K562 (cell line): ENCODE measurements around the gene CREM. TPM values are rescaled to one million over a fixed set of nuclear protein-coding genes. Genes with fewer than 3 reads are reported as not detected.
A peak's percentile ranks its signal among the peaks of the same experiment; 100 is the strongest.

Source experiments
- ATAC-seq: fragments of 200-7000 bp; cut with Tn5 transposase; 3 replicates; pipeline ENCODE4 v1.9.1; 2020; ENCODE audit warnings: moderate library complexity
- BruUV-seq: library from RNA; stranded (reverse); fragments of 400-500 nt; replicated peaks from 2 replicates; lab custom pipeline; 2021; lab: Mats Ljungman, UMichigan
- CTCF ChIA-PET: fragments of 300-600 bp; formaldehyde crosslinking; extraction: SDS; loops from one replicate; lab custom pipeline; 2021; ENCODE audit warnings: low intra/inter-chr PET ratio; lab: Yijun Ruan, JAX
- POLR2A ChIA-PET: fragments of 300-600, 350-650 bp; sonication (Branson Sonifier 250); formaldehyde crosslinking; extraction: SDS; loops from one replicate; lab custom pipeline; 2021; ENCODE audit warnings: antibody characterized with exemption, inconsistent platforms; lab: Yijun Ruan, JAX
- DNase-seq, 4 experiments: peaks; one replicate each; pipeline versions ENCODE4 v3.0.0 to v3.0.0-alpha.2; 2011 to 2018; ENCODE audit warnings: low spot score in 3 of 4, mixed read lengths in 3 of 4; ENCODE audit errors: extremely low read depth in 1 of 4
- FAIRE-seq: peaks from 2 replicates; lab custom pipeline; 2011; peaks lifted over from hg19 to GRCh38; lab: Jason Lieb, UNC
- H2AFZ ChIP-seq: 2 replicates; pipeline ENCODE4 v1.6.0; 2011; ENCODE audit warnings: low read depth, low read length, control low read depth, inconsistent platforms
- H3K27ac ChIP-seq: fragments of 200-600 bp; 3 replicates; pipeline ENCODE4 v1.8.0; 2011; ENCODE audit warnings: low read depth, mild to moderate bottlenecking, control low read depth, inconsistent platforms, low read length, moderate library complexity, mixed read lengths; ENCODE audit errors: extremely low read depth
- H3K27me3 ChIP-seq, 2 experiments: fragments of 300-600 bp in 1 of 2; 2 replicates in 1 of 2; 3 replicates in 1 of 2; pipeline versions ENCODE4 v1.6.0 to v1.8.0; 2011; ENCODE audit warnings: inconsistent platforms in 2 of 2, low read length in 2 of 2, mild to moderate bottlenecking in 1 of 2, mixed read lengths in 1 of 2, moderate library complexity in 1 of 2; ENCODE audit not compliant: control insufficient read depth in 2 of 2, insufficient read depth in 2 of 2
- H3K36me3 ChIP-seq: fragments of 300-600 bp; 3 replicates; pipeline ENCODE4 v1.8.0; 2011; ENCODE audit warnings: mild to moderate bottlenecking, low read length, inconsistent platforms; ENCODE audit not compliant: control insufficient read depth, insufficient read depth
- H3K4me1 ChIP-seq, 2 experiments: fragments of 200-600 bp in 1 of 2; replicated peaks in 1 of 2; 2 replicates in 1 of 2; 3 replicates in 1 of 2; pipeline versions ENCODE4 v1.5.1 to v1.8.0; 2011; ENCODE audit warnings: inconsistent platforms in 2 of 2, low read length in 2 of 2, mild to moderate bottlenecking in 1 of 2, mixed read lengths in 1 of 2, moderate library complexity in 1 of 2; ENCODE audit not compliant: control insufficient read depth in 2 of 2, insufficient read depth in 2 of 2
- H3K4me2 ChIP-seq: 2 replicates; pipeline ENCODE4 v1.6.1; 2011; ENCODE audit warnings: low read length, control low read depth, inconsistent platforms, mixed read lengths; ENCODE audit not compliant: insufficient read depth
- H3K4me3 ChIP-seq: fragments of 200-600 bp; sonication (generic), shearing (Covaris generic); 2 replicates; pipeline ENCODE4 v1.5.1; 2016; ENCODE audit warnings: control low read depth, inconsistent platforms
- H3K79me2 ChIP-seq: fragments of 200-600 bp; 3 replicates; pipeline ENCODE4 v1.8.0; 2011; ENCODE audit warnings: low read length, inconsistent platforms; ENCODE audit not compliant: control insufficient read depth, insufficient read depth
- H3K9ac ChIP-seq, 2 experiments: 2 replicates each; pipeline versions ENCODE4 v1.6.0 to v1.6.1; 2011; ENCODE audit warnings: low read depth in 2 of 2, low read length in 2 of 2, control low read depth in 1 of 2, inconsistent platforms in 1 of 2, mild to moderate bottlenecking in 1 of 2, mixed read lengths in 1 of 2; ENCODE audit not compliant: insufficient read depth in 1 of 2
- H3K9me1 ChIP-seq: one replicate; pipeline ENCODE4 v1.6.0; 2011; ENCODE audit warnings: inconsistent platforms, mild to moderate bottlenecking, low read length, moderate library complexity; ENCODE audit not compliant: control insufficient read depth, insufficient read depth
- H3K9me3 ChIP-seq: replicated peaks from 2 replicates; pipeline ENCODE4 v1.5.1; 2011; ENCODE audit warnings: low read depth, low read length, inconsistent platforms; ENCODE audit not compliant: control insufficient read depth, insufficient read depth
- H4K20me1 ChIP-seq: replicated peaks from 2 replicates; pipeline ENCODE4 v1.6.1; 2011; ENCODE audit warnings: low read length, inconsistent platforms, mixed read lengths; ENCODE audit not compliant: control insufficient read depth, insufficient read depth
- C11orf30 ChIP-seq: fragments of 450-650 bp; IDR thresholded peaks from 2 replicates; pipeline ENCODE4 v1.6.1; 2016; ENCODE audit warnings: low read depth, mild to moderate bottlenecking
- HMBOX1 ChIP-seq: sonication (generic); IDR thresholded peaks from 2 replicates; pipeline ENCODE4 v1.6.1; 2016
- HNRNPUL1 ChIP-seq: fragments of 200-400 bp; formaldehyde crosslinking; IDR thresholded peaks from 2 replicates; pipeline ENCODE4 v1.6.1; 2017; ENCODE audit warnings: low read length
- ILF3 ChIP-seq: fragments of 450-650 bp; IDR thresholded peaks from 2 replicates; pipeline ENCODE4 v1.6.1; 2018; ENCODE audit warnings: antibody characterized with exemption, mild to moderate bottlenecking, moderate library complexity, borderline replicate concordance
- KDM4B ChIP-seq, 2 experiments: fragments of 450-650 bp in 1 of 2; sonication (generic) in 1 of 2; IDR thresholded peaks; 2 replicates each; pipeline ENCODE4 v1.6.1; 2016 to 2017; ENCODE audit warnings: borderline replicate concordance in 2 of 2, antibody characterized with exemption in 1 of 2, low read depth in 1 of 2, mild to moderate bottlenecking in 1 of 2
- ZNF12 ChIP-seq: sonication (generic); formaldehyde crosslinking; IDR thresholded peaks from 2 replicates; pipeline ENCODE4 v1.4.0; 2020; ENCODE audit warnings: mild to moderate bottlenecking, missing genetic modification reagents
- ZNF316 ChIP-seq: fragments of 450-650 bp; IDR thresholded peaks from 2 replicates; pipeline ENCODE4 v1.6.1; 2016
- WGBS: fragments of 100-300 bp; shearing (Covaris generic); methylation state at CpG from one replicate; pipeline ENCODE4 v1.1.6; 2016; ENCODE audit warnings: low coverage, mixed read lengths; ENCODE audit not compliant: insufficient coverage; ENCODE audit errors: missing lambda C conversion rate; 5-methylcytosine and 5-hydroxymethylcytosine counted together
- in situ Hi-C: fragments of 300-500 bp; cut with MboI; formaldehyde crosslinking; loops from 4 replicates; pipeline ENCODE4 v1.15.0; 2018; ENCODE audit warnings: inconsistent platforms, mixed read lengths
- intact Hi-C: fragments of 100-400 bp; cut with micrococcal nuclease; formaldehyde crosslinking; loops from 2 replicates; pipeline ENCODE4 v1.14.2; 2022
- polyA plus RNA-seq, 8 experiments: library from polyadenylated mRNA; depleted of rRNA in 4 of 8; stranded (reverse) in 5 of 8; unstranded in 3 of 8; fragments of >200 nt; fragmentation: Nextera tagmentation in 2 of 8; fragmentation: Illumina TruSeq in 1 of 8; extraction: Ambion mirVana in 2 of 8; extraction: Trizol in 1 of 8; gene quantifications; 2 replicates each; pipeline versions ENCODE4 v1.2.1 to v1.2.3, GENCODE V29; 2011 to 2014; ENCODE audit warnings: inconsistent platforms in 1 of 8, missing spikeins in 1 of 8
- total RNA-seq, 7 experiments: library from RNA; depleted of rRNA in 6 of 7; stranded (reverse); fragments of >200 nt in 6 of 7; fragmentation: Illumina TruSeq in 2 of 7; extraction: Trizol in 2 of 7; gene quantifications; 2 replicates each; pipeline versions ENCODE4 v1.2.1 to v1.2.3, GENCODE V29; 2011 to 2021; ENCODE audit warnings: low replicate concordance in 1 of 7

Gene CREM
- total and polyA plus RNA-seq, 9 of the 15 experiments (the other 6 are each of a cell fraction or from before 2014, with no cell fraction given): 39.1 to 70.2 (median 48.3) TPM

- Histone ChIP-seq H3K27ac (no peak overlapping the region), H2AFZ (no peak overlapping the region), H3K36me3 (no peaks in the 10 kb centered on the region), H3K9me3 (no peaks in the 10 kb centered on the region)
- POLR2A ChIA-PET: interaction anchor here (1.2 kb wide), 1 partner anchor 62 kb away, joined by 3 read pairs; no protein-coding TSS in a partner anchor
- no TSS peak for BruUV-seq
- in situ Hi-C loops: no loop called here
- intact Hi-C loops: no loop called here
- ATAC-seq: no peak
- CTCF ChIA-PET: no interaction called here
- no peak for TF ChIP-seq HNRNPUL1
- TF ChIP-seq, all 486 proteins: peak for 0
- Histone ChIP-seq H4K20me1 (no peaks in the 10 kb centered on the region), H3K27me3 (no peaks in the 10 kb centered on the region), H3K4me3 (no peak overlapping the region), H3K4me1 (peaks cover 0 to 2% of the 10 kb centered on the region in 2 experiments; a peak in 2 of 5 replicates), H3K9ac (no peak overlapping the region), H3K9me1 (no peaks in the 10 kb centered on the region), H3K79me2 (peaks cover 41% of the 10 kb centered on the region), H3K4me2 (no peak overlapping the region)
- 100% methylated on average over 1 of the region's 1 CpG for WGBS
- DNase-seq (no peak), FAIRE-seq (no peak)
Measured at GRCh38 chr10:35133586-35133985, 6.9 kb downstream of the CREM start.

- TF ChIP-seq ILF3: no peak
- TF ChIP-seq KDM4B (IDR thresholded peaks at IDR 0.05; ENCODE audit: borderline replicate concordance in 2 of 2, low read depth in 1 of 2): no peak
- 0 out of 2 replicates have a peak, but pooled peaks have one; percentile 10 for TF ChIP-seq ZNF316
- TF ChIP-seq C11orf30: 0 out of 2 replicates have a peak, but pooled peaks have one; percentile 21
- TF ChIP-seq ZNF12 (CRISPR knock-in tag): no peak
- TF ChIP-seq HMBOX1: 0 out of 2 replicates have a peak, but pooled peaks have one; percentile 25
- H4K20me1 ChIP-seq: no peaks in the 10 kb centered on the region
- intact Hi-C loops: no loop called here
- H3K9ac ChIP-seq: no peak overlapping the region
- peak overlapping the region; percentile 4; the same call in 1 of the 2 replicates for H2AFZ ChIP-seq
- 66% methylated on average over 5 of the region's 5 CpGs for WGBS
- CTCF ChIA-PET: interaction anchor here (0.6 kb wide), 1 partner anchor 41 kb away, joined by 3 read pairs; no protein-coding TSS in a partner anchor
- no peak overlapping the region for H3K27ac ChIP-seq
- no peaks in the 10 kb centered on the region for H3K9me1 ChIP-seq
- DNase-seq: no peak
- H3K4me3 ChIP-seq: no peak overlapping the region
- ATAC-seq: peak; percentile 19
- peaks cover 2 to 11% of the 10 kb centered on the region in 2 experiments; a peak in 3 of 5 replicates for H3K4me1 ChIP-seq
- H3K36me3 ChIP-seq: no peaks in the 10 kb centered on the region; the same call in 2 of the 3 replicates
- no peak overlapping the region for H3K4me2 ChIP-seq
- no peaks in the 10 kb centered on the region for H3K9me3 ChIP-seq
- no TSS peak for BruUV-seq
- FAIRE-seq: peak; percentile 26
- POLR2A ChIA-PET: interaction anchor here (0.7 kb wide), 1 partner anchor 242 kb away, joined by 3 read pairs; no protein-coding TSS in a partner anchor
- peaks cover 28% of the 10 kb centered on the region for H3K79me2 ChIP-seq
- in situ Hi-C loops: no loop called here
- no peaks in the 10 kb centered on the region for H3K27me3 ChIP-seq
Measured at GRCh38 chr10:35135861-35136260, 9.2 kb downstream of the CREM start.
